ENCODE data around the gene KCNC1.

Gene KCNC1

GRCh38 chr11:17782145-17782544, 47.6 kb downstream of the KCNC1 start:
- DNase-seq (ENCODE audit: insufficient read length, low spot score): no peak
- no peak for FAIRE-seq

- no peak for FAIRE-seq
- no peak for DNase-seq (ENCODE audit: insufficient read length, low spot score)
Observed at GRCh38 chr11:17782603-17783337, 48.2 kb downstream of the KCNC1 start.

GRCh38 chr11:17783878-17784277, 49.3 kb downstream of the KCNC1 start:
- FAIRE-seq (no peak), DNase-seq (ENCODE audit: insufficient read length, low spot score) (no peak)

GRCh38 chr11:17786824-17787525, 52.4 kb downstream of the KCNC1 start:
- FAIRE-seq (no peak), DNase-seq (ENCODE audit: insufficient read length, low spot score) (no peak)

- FAIRE-seq (no peak), DNase-seq (ENCODE audit: insufficient read length, low spot score) (no peak)
Observed at GRCh38 chr11:17788084-17788483, 53.5 kb downstream of the KCNC1 start.

GRCh38 chr11:17790453-17790852, 55.9 kb downstream of the KCNC1 start:
- FAIRE-seq: no peak
- DNase-seq (ENCODE audit: insufficient read length, low spot score): no peak

- DNase-seq (ENCODE audit: insufficient read length, low spot score) (no peak), FAIRE-seq (no peak)
Observed at GRCh38 chr11:17791144-17791543, 56.6 kb downstream of the KCNC1 start.

GRCh38 chr11:17792161-17792560, 57.6 kb downstream of the KCNC1 start:
- FAIRE-seq: no peak
- no peak for DNase-seq (ENCODE audit: insufficient read length, low spot score)

- FAIRE-seq: no peak
- DNase-seq (ENCODE audit: insufficient read length, low spot score): no peak
Observed at GRCh38 chr11:17793642-17794170, 59.1 kb downstream of the KCNC1 start.

GRCh38 chr11:17794981-17795380, 60.4 kb downstream of the KCNC1 start:
- FAIRE-seq: no peak
- no peak for DNase-seq (ENCODE audit: insufficient read length, low spot score)

GRCh38 chr11:17796154-17796553, 61.6 kb downstream of the KCNC1 start:
- FAIRE-seq (no peak), DNase-seq (ENCODE audit: insufficient read length, low spot score) (no peak)

- no peak for FAIRE-seq
- no peak for DNase-seq (ENCODE audit: insufficient read length, low spot score)
Observed at GRCh38 chr11:17798253-17798652, 63.7 kb downstream of the KCNC1 start.

- FAIRE-seq: no peak
- DNase-seq (ENCODE audit: insufficient read length, low spot score): no peak
Observed at GRCh38 chr11:17798716-17799115, 64.1 kb downstream of the KCNC1 start.

GRCh38 chr11:17799147-17799546, 64.6 kb downstream of the KCNC1 start:
- FAIRE-seq: no peak
- DNase-seq (ENCODE audit: insufficient read length, low spot score): no peak

- DNase-seq (ENCODE audit: insufficient read length, low spot score): no peak
- no peak for FAIRE-seq
Observed at GRCh38 chr11:17801166-17801565, 66.6 kb downstream of the KCNC1 start.

- FAIRE-seq (no peak), DNase-seq (ENCODE audit: insufficient read length, low spot score) (no peak)
Observed at GRCh38 chr11:17802491-17802890, 67.9 kb downstream of the KCNC1 start.

GRCh38 chr11:17803754-17804334, 69.3 kb downstream of the KCNC1 start:
- FAIRE-seq (no peak), DNase-seq (ENCODE audit: insufficient read length, low spot score) (no peak)

GRCh38 chr11:17805043-17805442, 70.5 kb downstream of the KCNC1 start:
- DNase-seq (ENCODE audit: insufficient read length, low spot score): no peak
- no peak for FAIRE-seq

- FAIRE-seq (no peak), DNase-seq (ENCODE audit: insufficient read length, low spot score) (no peak)
Observed at GRCh38 chr11:17805873-17806272, 71.3 kb downstream of the KCNC1 start.

- no peak for FAIRE-seq
- DNase-seq (ENCODE audit: insufficient read length, low spot score): no peak
Observed at GRCh38 chr11:17807034-17807433, 72.5 kb downstream of the KCNC1 start.

- FAIRE-seq: no peak
- DNase-seq (ENCODE audit: insufficient read length, low spot score): no peak
Observed at GRCh38 chr11:17810041-17810440, 75.5 kb downstream of the KCNC1 start.

- FAIRE-seq (no peak), DNase-seq (ENCODE audit: insufficient read length, low spot score) (no peak)
Observed at GRCh38 chr11:17810746-17811145, 76.2 kb downstream of the KCNC1 start.
